H9 (cell line): ENCODE data around the gene CDCA7L. TPM values are rescaled to one million over a fixed set of nuclear protein-coding genes. Genes with fewer than 3 reads are reported as not detected.

Source experiments
- DNase-seq: peaks from one replicate; pipeline ENCODE4 v3.0.0-alpha.2; 2017
- H2AFZ ChIP-seq: one replicate; pipeline ENCODE4 v1.6.1; 2013; ENCODE audit warnings: mild to moderate bottlenecking, low read length, control low read depth, moderate library complexity
- H2AK5ac ChIP-seq: 2 replicates; pipeline ENCODE4 v1.6.1; 2013; ENCODE audit warnings: low read length, control low read depth, mixed read lengths; ENCODE audit not compliant: insufficient read length
- H2BK120ac ChIP-seq: one replicate; pipeline ENCODE4 v1.6.1; 2013; ENCODE audit warnings: low read depth, mild to moderate bottlenecking, low read length, control low read depth, inconsistent platforms; ENCODE audit not compliant: poor library complexity, severe bottlenecking
- H2BK12ac ChIP-seq: 2 replicates; pipeline ENCODE4 v1.6.1; 2013; ENCODE audit warnings: low read length, control low read depth, mixed read lengths, low read depth; ENCODE audit not compliant: insufficient read length
- H2BK15ac ChIP-seq: 2 replicates; pipeline ENCODE4 v1.6.1; 2013; ENCODE audit warnings: low read depth, low read length, control low read depth
- H2BK20ac ChIP-seq: one replicate; pipeline ENCODE4 v1.6.1; 2013; ENCODE audit warnings: low read depth, mild to moderate bottlenecking, low read length, control low read depth, inconsistent platforms; ENCODE audit not compliant: poor library complexity, severe bottlenecking
- H2BK5ac ChIP-seq: 2 replicates; pipeline ENCODE4 v1.6.1; 2013; ENCODE audit warnings: low read length, control low read depth, mixed read lengths; ENCODE audit not compliant: insufficient read length
- H3K14ac ChIP-seq: 2 replicates; pipeline ENCODE4 v1.6.1; 2013; ENCODE audit warnings: low read length, control low read depth; ENCODE audit not compliant: insufficient read depth
- H3K18ac ChIP-seq: 2 replicates; pipeline ENCODE4 v1.6.1; 2013; ENCODE audit warnings: low read depth, mild to moderate bottlenecking, mixed read lengths, low read length, control low read depth; ENCODE audit not compliant: insufficient read length
- H3K23ac ChIP-seq: 2 replicates; pipeline ENCODE4 v1.6.1; 2013; ENCODE audit warnings: low read length, control low read depth, mixed read lengths, low read depth; ENCODE audit not compliant: insufficient read length
- H3K23me2 ChIP-seq: 2 replicates; pipeline ENCODE4 v1.6.1; 2013; ENCODE audit warnings: low read depth, mild to moderate bottlenecking, mixed read lengths, low read length, control low read depth; ENCODE audit not compliant: insufficient read length, poor library complexity, severe bottlenecking
- H3K27ac ChIP-seq: 2 replicates; pipeline ENCODE4 v1.5.1; 2013; ENCODE audit warnings: low read length, control low read depth, mixed read lengths, low read depth; ENCODE audit not compliant: insufficient read length
- H3K27me3 ChIP-seq: 2 replicates; pipeline ENCODE4 v1.6.1; 2013; ENCODE audit warnings: low read length, control low read depth, inconsistent platforms; ENCODE audit not compliant: insufficient read depth
- H3K4ac ChIP-seq: 2 replicates; pipeline ENCODE4 v1.6.1; 2013; ENCODE audit warnings: low read depth, mild to moderate bottlenecking, control low read depth, inconsistent platforms, low read length, moderate library complexity
- H3K4me1 ChIP-seq: 2 replicates; pipeline ENCODE4 v1.6.1; 2013; ENCODE audit warnings: low read length, control low read depth, inconsistent platforms; ENCODE audit not compliant: insufficient read depth
- H3K4me2 ChIP-seq: 2 replicates; pipeline ENCODE4 v1.6.1; 2013; ENCODE audit warnings: low read length, control low read depth, mixed read lengths; ENCODE audit not compliant: insufficient read length, insufficient read depth
- H3K56ac ChIP-seq: 2 replicates; pipeline ENCODE4 v1.6.1; 2013; ENCODE audit warnings: low read depth, mild to moderate bottlenecking, mixed read lengths, low read length, control low read depth; ENCODE audit not compliant: insufficient read length
- H3K79me1 ChIP-seq: 2 replicates; pipeline ENCODE4 v1.6.1; 2013; ENCODE audit warnings: low read depth, mild to moderate bottlenecking, moderate library complexity, low read length, control low read depth, inconsistent platforms; ENCODE audit not compliant: insufficient read depth, poor library complexity, severe bottlenecking
- H3K79me2 ChIP-seq: 2 replicates; pipeline ENCODE4 v1.6.1; 2013; ENCODE audit warnings: low read length, control low read depth, inconsistent platforms; ENCODE audit not compliant: insufficient read depth
- H3K9ac ChIP-seq: 2 replicates; pipeline ENCODE4 v1.6.1; 2013; ENCODE audit warnings: low read length, control low read depth, mixed read lengths; ENCODE audit not compliant: insufficient read length; ENCODE audit errors: extremely low read depth
- H3K9me3 ChIP-seq: one replicate; pipeline ENCODE4 v1.6.1; 2013; ENCODE audit warnings: low read depth, low read length, inconsistent platforms; ENCODE audit not compliant: control insufficient read depth
- H3T11ph ChIP-seq: one replicate; pipeline ENCODE4 v1.6.1; 2013; ENCODE audit warnings: mild to moderate bottlenecking, low read length, control low read depth, inconsistent platforms
- H4K20me1 ChIP-seq: one replicate; pipeline ENCODE4 v1.6.1; 2013; ENCODE audit not compliant: control insufficient read depth, insufficient read length, insufficient read depth
- H4K5ac ChIP-seq: 2 replicates; pipeline ENCODE4 v1.6.1; 2013; ENCODE audit warnings: low read depth, mild to moderate bottlenecking, mixed read lengths, low read length, control low read depth; ENCODE audit not compliant: insufficient read length
- H4K8ac ChIP-seq: replicated peaks from 2 replicates; pipeline ENCODE4 v1.6.1; 2013; ENCODE audit warnings: low read length, control low read depth, mixed read lengths, low read depth; ENCODE audit not compliant: insufficient read length
- H4K91ac ChIP-seq: 2 replicates; pipeline ENCODE4 v1.6.1; 2013; ENCODE audit warnings: low read depth, mild to moderate bottlenecking, moderate library complexity, mixed read lengths, low read length, control low read depth; ENCODE audit not compliant: insufficient read length
- H3K27ac Mint-ChIP-seq, 3 experiments: 2 replicates in 2 of 3; 3 replicates in 1 of 3; pipeline ENCODE4 v1.8.0; 2020 to 2021; ENCODE audit warnings: mixed read lengths in 3 of 3, mild to moderate bottlenecking in 1 of 3, moderate library complexity in 1 of 3
- H3K27me3 Mint-ChIP-seq: 2 replicates; pipeline ENCODE4 v1.8.0; 2021; ENCODE audit warnings: low read depth, mild to moderate bottlenecking, moderate library complexity, mixed read lengths
- H3K36me3 Mint-ChIP-seq, 3 experiments: 2 replicates in 2 of 3; 3 replicates in 1 of 3; pipeline ENCODE4 v1.8.0; 2020 to 2021; ENCODE audit warnings: low read depth in 3 of 3, mixed read lengths in 3 of 3; ENCODE audit not compliant: insufficient read depth in 1 of 3
- H3K4me1 Mint-ChIP-seq, 2 experiments: 2 replicates each; pipeline ENCODE4 v1.8.0; 2020; ENCODE audit warnings: mixed read lengths in 2 of 2
- H3K4me3 Mint-ChIP-seq, 2 experiments: 2 replicates in 1 of 2; 3 replicates in 1 of 2; pipeline ENCODE4 v1.8.0; 2020 to 2021; ENCODE audit warnings: mild to moderate bottlenecking in 2 of 2, mixed read lengths in 2 of 2, moderate library complexity in 1 of 2
- H3K9me3 Mint-ChIP-seq, 2 experiments: 2 replicates in 1 of 2; 3 replicates in 1 of 2; pipeline ENCODE4 v1.8.0; 2020; ENCODE audit warnings: mild to moderate bottlenecking in 2 of 2, mixed read lengths in 2 of 2, moderate library complexity in 1 of 2
- CTCF ChIP-seq: fragments of 200-600 bp; sonication (generic); conservative IDR thresholded peaks from 3 replicates; pipeline ENCODE4 v1.8.0; 2021; ENCODE audit warnings: antibody characterized with exemption, mild to moderate bottlenecking
- WGBS: extraction: QIAGEN DNeasy Blood & Tissue Kit; methylation state at CpG from one replicate; pipeline ENCODE4 v1.1.7; 2013; ENCODE audit warnings: missing lambda C conversion rate, low lambda C conversion rate, mixed read lengths; ENCODE audit not compliant: insufficient read length; ENCODE audit errors: extremely low coverage; 5-methylcytosine and 5-hydroxymethylcytosine counted together
- total RNA-seq: library from RNA; stranded (reverse); gene quantifications from 2 replicates; pipeline ENCODE4 v1.2.1, GENCODE V29; 2021

Gene CDCA7L
- total RNA-seq, 1 experiment from 2014 or later, result 104 TPM

GRCh38 chr7:21887353-21887752 lies 58.3 kb downstream of the CDCA7L start:
- Histone ChIP-seq H3K14ac (no peak overlapping the region), H4K20me1 (no peaks in the 10 kb centered on the region), H3T11ph (no peak overlapping the region), H3K79me2 (no peaks in the 10 kb centered on the region), H3K18ac (no peak overlapping the region), H3K9me3 (no peaks in the 10 kb centered on the region), H3K9ac (no peak overlapping the region), H3K27me3 (no peaks in the 10 kb centered on the region), H2AFZ (no peak overlapping the region), H3K56ac (no peak overlapping the region), H3K4me1 (peaks cover 4% of the 10 kb centered on the region; the same call in 1 of the 2 replicates), H3K4me2 (no peak overlapping the region), H2BK20ac (no peak overlapping the region), H2BK5ac (no peak overlapping the region), H2BK15ac (no peak overlapping the region), H3K23ac (no peak overlapping the region), H2BK12ac (no peak overlapping the region), H4K91ac (no peak overlapping the region), H4K8ac (no peak overlapping the region), H3K4ac (no peak overlapping the region), H2AK5ac (no peak overlapping the region), H3K27ac (no peak overlapping the region), H4K5ac (no peak overlapping the region), H3K23me2 (no peaks in the 10 kb centered on the region), H3K79me1 (no peaks in the 10 kb centered on the region), H2BK120ac (no peak overlapping the region)
- no CpG with 5 or more reads among the region's 2 CpGs for WGBS
- Mint-ChIP-seq H3K27ac (no peak overlapping the region), H3K27me3 (no peaks in the 10 kb centered on the region), H3K4me3 (no peak overlapping the region), H3K9me3 (no peaks in the 10 kb centered on the region), H3K36me3 (no peaks in the 10 kb centered on the region), H3K4me1 (peaks cover 13 to 16% of the 10 kb centered on the region in 2 experiments)
- no peak for TF ChIP-seq CTCF
- DNase-seq, result no peak
